HEK293T (cell line): Measurements from ENCODE around the gene OR5K3.

Experiments
- CTCF ChIA-PET: fragments of 350-600 bp; formaldehyde crosslinking; extraction: SDS; loops from one replicate; lab custom pipeline; 2021; ENCODE audit warnings: antibody characterized with exemption, inconsistent platforms; lab: Yijun Ruan, JAX
- POLR2A ChIA-PET: fragments of 350-600 bp; formaldehyde crosslinking; extraction: SDS; loops from one replicate; lab custom pipeline; 2020; ENCODE audit warnings: antibody characterized with exemption, inconsistent platforms; lab: Yijun Ruan, JAX
- DNase-seq: peaks from one replicate; pipeline ENCODE4 v3.0.0; 2012; ENCODE audit warnings: mixed read lengths; ENCODE audit errors: extremely low spot score
- ARNT ChIP-seq: fragments of 450-650 bp; IDR thresholded peaks from 2 replicates; pipeline ENCODE4 v1.6.1; 2017; ENCODE audit warnings: mild to moderate bottlenecking
- BHLHE40 ChIP-seq: fragments of 450-650 bp; IDR thresholded peaks from 2 replicates; pipeline ENCODE4 v1.6.1; 2016; ENCODE audit warnings: mild to moderate bottlenecking, moderate library complexity, borderline replicate concordance
- CTBP1 ChIP-seq: fragments of 450-650 bp; IDR thresholded peaks from 2 replicates; pipeline ENCODE4 v1.6.1; 2016; ENCODE audit warnings: borderline replicate concordance
- ELF4 ChIP-seq: fragments of 450-650 bp; IDR thresholded peaks from 2 replicates; pipeline ENCODE4 v1.6.1; 2017; ENCODE audit warnings: antibody characterized with exemption
- FOXA1 ChIP-seq: fragments of 450-650 bp; IDR thresholded peaks from 2 replicates; pipeline ENCODE4 v1.6.1; 2016; ENCODE audit warnings: mild to moderate bottlenecking
- FOXK2 ChIP-seq: fragments of 450-650 bp; IDR thresholded peaks from 2 replicates; pipeline ENCODE4 v1.6.1; 2016; ENCODE audit warnings: mild to moderate bottlenecking
- FOXM1 ChIP-seq: fragments of 450-650 bp; IDR thresholded peaks from 2 replicates; pipeline ENCODE4 v1.6.1; 2017; ENCODE audit warnings: mild to moderate bottlenecking, borderline replicate concordance
- HDGF ChIP-seq: fragments of 450-650 bp; IDR thresholded peaks from 2 replicates; pipeline ENCODE4 v1.6.1; 2017; ENCODE audit warnings: antibody characterized with exemption, borderline replicate concordance
- L3MBTL2 ChIP-seq: fragments of 450-650 bp; conservative IDR thresholded peaks from 2 replicates; pipeline ENCODE4 v1.6.1; 2016; ENCODE audit warnings: mild to moderate bottlenecking
- LEF1 ChIP-seq: fragments of 450-650 bp; IDR thresholded peaks from 2 replicates; pipeline ENCODE4 v1.6.1; 2017; ENCODE audit warnings: mild to moderate bottlenecking, borderline replicate concordance
- NFRKB ChIP-seq: fragments of 450-650 bp; IDR thresholded peaks from 2 replicates; pipeline ENCODE4 v1.6.1; 2016; ENCODE audit warnings: mild to moderate bottlenecking, moderate library complexity
- PKNOX1 ChIP-seq: fragments of 450-650 bp; IDR thresholded peaks from 2 replicates; pipeline ENCODE4 v1.6.1; 2016
- SP1 ChIP-seq: fragments of 450-650 bp; IDR thresholded peaks from 2 replicates; pipeline ENCODE4 v1.6.1; 2017
- SUZ12 ChIP-seq: fragments of 450-650 bp; IDR thresholded peaks from 2 replicates; pipeline ENCODE4 v1.6.1; 2016; ENCODE audit warnings: mild to moderate bottlenecking
- TARDBP ChIP-seq: fragments of 450-650 bp; IDR thresholded peaks from 2 replicates; pipeline ENCODE4 v1.6.1; 2016
- ZNF384 ChIP-seq: fragments of 450-650 bp; IDR thresholded peaks from 2 replicates; pipeline ENCODE4 v1.6.1; 2016

OR5K3 gene

GRCh38 chr3:98404010-98404409, 13.5 kb downstream of the OR5K3 start:
- DNase-seq, result no peak
- CTCF ChIA-PET, result no interaction called here
- POLR2A ChIA-PET, result no interaction called here
- no peak for TF ChIP-seq L3MBTL2
- no peak for TF ChIP-seq LEF1
- no peak for TF ChIP-seq CTBP1
- TF ChIP-seq ARNT, result no peak
- TF ChIP-seq TARDBP, result no peak
- TF ChIP-seq FOXM1, result no peak
- no peak for TF ChIP-seq ELF4
- no peak for TF ChIP-seq FOXA1
- TF ChIP-seq HDGF, result no peak
- no peak for TF ChIP-seq SP1
- no peak for TF ChIP-seq BHLHE40

GRCh38 chr3:98406034-98406433, 15.6 kb downstream of the OR5K3 start:
- no peak for TF ChIP-seq TARDBP
- no peak for TF ChIP-seq L3MBTL2
- TF ChIP-seq CTBP1, result no peak
- no peak for TF ChIP-seq ARNT
- no peak for TF ChIP-seq FOXA1
- no peak for TF ChIP-seq NFRKB
- TF ChIP-seq ZNF384, result no peak
- no peak for TF ChIP-seq BHLHE40
- no peak for TF ChIP-seq SP1
- no peak for TF ChIP-seq SUZ12
- no peak for TF ChIP-seq PKNOX1
- no peak for TF ChIP-seq FOXM1
- TF ChIP-seq HDGF, result no peak
- no peak for TF ChIP-seq FOXK2
- TF ChIP-seq ELF4, result no peak
- no peak for TF ChIP-seq LEF1
- CTCF ChIA-PET, result no interaction called here
- no peak for DNase-seq

GRCh38 chr3:98432575-98432974, 42.1 kb downstream of the OR5K3 start:
- CTCF ChIA-PET, result interaction anchor here (0.7 kb wide), 1 partner anchor 90 kb away, joined by 3 read pairs; no protein-coding TSS in a partner anchor

More at GRCh38 chr3:98406034-98406433, 15.6 kb downstream of the OR5K3 start:
- POLR2A ChIA-PET, result no interaction called here

GRCh38 chr3:98433764-98434163, 43.3 kb downstream of the OR5K3 start:
- no peak for DNase-seq
- CTCF ChIA-PET, result no interaction called here
- no peak for TF ChIP-seq ZNF384
- no peak for TF ChIP-seq NFRKB
- TF ChIP-seq ARNT, result no peak
- no peak for TF ChIP-seq HDGF
- no peak for TF ChIP-seq L3MBTL2
- TF ChIP-seq FOXA1, result no peak
- TF ChIP-seq FOXM1, result no peak
- TF ChIP-seq BHLHE40, result no peak
- no peak for TF ChIP-seq PKNOX1
- no peak for TF ChIP-seq LEF1
- TF ChIP-seq FOXK2, result no peak
- TF ChIP-seq CTBP1, result no peak
- no peak for TF ChIP-seq SP1
- TF ChIP-seq ELF4, result no peak
- no peak for TF ChIP-seq SUZ12
- POLR2A ChIA-PET, result no interaction called here

More at GRCh38 chr3:98432575-98432974, 42.1 kb downstream of the OR5K3 start:
- DNase-seq, result no peak
- TF ChIP-seq ARNT, result no peak
- TF ChIP-seq SP1, result no peak
- TF ChIP-seq FOXA1, result no peak
- no peak for TF ChIP-seq FOXM1
- TF ChIP-seq FOXK2, result no peak
- no peak for TF ChIP-seq ELF4
- no peak for TF ChIP-seq NFRKB
- no peak for TF ChIP-seq ZNF384
- TF ChIP-seq SUZ12, result no peak
- no peak for TF ChIP-seq BHLHE40
- no peak for TF ChIP-seq TARDBP
- TF ChIP-seq LEF1, result no peak
- no peak for TF ChIP-seq L3MBTL2
- no peak for TF ChIP-seq PKNOX1
- TF ChIP-seq CTBP1, result no peak
- POLR2A ChIA-PET, result no interaction called here

- DNase-seq, result no peak
- ChIA-PET POLR2A (no interaction called here), CTCF (no interaction called here)
- no peak for TF ChIP-seq PKNOX1
- no peak for TF ChIP-seq FOXM1
- TF ChIP-seq CTBP1, result no peak
- TF ChIP-seq LEF1, result no peak
- no peak for TF ChIP-seq TARDBP
- TF ChIP-seq FOXA1, result no peak
- TF ChIP-seq HDGF, result no peak
- no peak for TF ChIP-seq FOXK2
- TF ChIP-seq ELF4, result no peak
- no peak for TF ChIP-seq L3MBTL2
- TF ChIP-seq ARNT, result no peak
These were observed 43.9 kb downstream of the OR5K3 start for GRCh38 chr3:98434412-98434811.
